Suprapubic skin (tissue), 4 donors: Measurements from ENCODE around the gene ARHGDIG.

Experiments
- EP300 ChIP-seq: sonication (generic); formaldehyde crosslinking; IDR thresholded peaks from one replicate; pipeline ENCODE4 v1.6.1; 2017; ENCODE audit warnings: antibody characterized with exemption
- POLR2A ChIP-seq, 2 donors: fragments of 450-650 bp; IDR thresholded peaks; one replicate each; pipeline ENCODE4 v1.6.1; 2017; ENCODE audit warnings: antibody characterized with exemption in 2 of 2, mild to moderate bottlenecking in 2 of 2, moderate library complexity in 2 of 2
- POLR2AphosphoS5 ChIP-seq, 3 donors: sonication (generic); formaldehyde crosslinking; IDR thresholded peaks; one replicate each; pipeline ENCODE4 v1.6.1; 2017; ENCODE audit warnings: antibody characterized with exemption in 3 of 3
- TF ChIP-seq, protein P1 (sequence below), 2 donors: fragments of 200-600 bp in 1 of 2; fragments of 450-650 bp in 1 of 2; sonication (generic) in 1 of 2; IDR thresholded peaks; one replicate each; pipeline ENCODE4 v1.5.1; 2016 to 2019; ENCODE audit warnings: antibody characterized with exemption in 2 of 2, mild to moderate bottlenecking in 1 of 2, moderate library complexity in 1 of 2

GRCh38 chr16:243348-243747 is 37.0 kb upstream of the ARHGDIG start:
- TF ChIP-seq, protein P1, sequence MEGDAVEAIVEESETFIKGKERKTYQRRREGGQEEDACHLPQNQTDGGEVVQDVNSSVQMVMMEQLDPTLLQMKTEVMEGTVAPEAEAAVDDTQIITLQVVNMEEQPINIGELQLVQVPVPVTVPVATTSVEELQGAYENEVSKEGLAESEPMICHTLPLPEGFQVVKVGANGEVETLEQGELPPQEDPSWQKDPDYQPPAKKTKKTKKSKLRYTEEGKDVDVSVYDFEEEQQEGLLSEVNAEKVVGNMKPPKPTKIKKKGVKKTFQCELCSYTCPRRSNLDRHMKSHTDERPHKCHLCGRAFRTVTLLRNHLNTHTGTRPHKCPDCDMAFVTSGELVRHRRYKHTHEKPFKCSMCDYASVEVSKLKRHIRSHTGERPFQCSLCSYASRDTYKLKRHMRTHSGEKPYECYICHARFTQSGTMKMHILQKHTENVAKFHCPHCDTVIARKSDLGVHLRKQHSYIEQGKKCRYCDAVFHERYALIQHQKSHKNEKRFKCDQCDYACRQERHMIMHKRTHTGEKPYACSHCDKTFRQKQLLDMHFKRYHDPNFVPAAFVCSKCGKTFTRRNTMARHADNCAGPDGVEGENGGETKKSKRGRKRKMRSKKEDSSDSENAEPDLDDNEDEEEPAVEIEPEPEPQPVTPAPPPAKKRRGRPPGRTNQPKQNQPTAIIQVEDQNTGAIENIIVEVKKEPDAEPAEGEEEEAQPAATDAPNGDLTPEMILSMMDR (IDR thresholded peaks at IDR 0.05) = no peak
- no peak for TF ChIP-seq POLR2A (IDR thresholded peaks at IDR 0.05)
- no peak for TF ChIP-seq POLR2AphosphoS5 (IDR thresholded peaks at IDR 0.05)
- no peak for TF ChIP-seq EP300
